OCI-M2 (cell line): ENCODE results near the gene LDLRAD3.
"Not testable (repeated sequence)": the region's sequence is repeated elsewhere in the genome, so short reads cannot be mapped to it uniquely, and the experiment has no call there.

ENCODE experiments used
- DNase-seq: peaks from one replicate; lab custom pipeline; 2025; ENCODE audit not compliant: unreplicated experiment; lab: John Stamatoyannopoulos, UW

LDLRAD3 gene

GRCh38 chr11:36155124-36155561 is 211.3 kb downstream of the LDLRAD3 start:
- DNase-seq: no peak

DNA sequence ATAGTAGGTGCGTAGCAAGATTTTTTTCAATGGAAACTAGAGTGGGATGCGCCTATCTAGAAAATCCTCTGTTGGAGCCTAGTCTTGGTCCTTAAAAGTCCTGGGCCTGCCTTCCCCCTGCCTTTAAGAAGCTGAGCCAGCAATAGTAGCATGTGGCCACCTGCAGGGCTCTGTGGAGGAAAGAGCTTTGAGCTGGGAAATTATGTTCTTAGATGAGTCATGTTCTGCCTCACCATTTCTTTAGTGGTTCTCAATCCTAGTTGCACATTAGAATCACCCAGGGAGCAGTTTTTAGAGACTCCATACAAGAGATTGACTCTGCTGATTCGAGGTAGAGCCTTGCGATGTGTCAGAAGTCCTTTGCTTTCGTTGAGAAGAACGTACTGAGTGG is 211.9 kb downstream of the LDLRAD3 start:
- DNase-seq: no peak

GRCh38 chr11:36156161-36156816 is 212.4 kb downstream of the LDLRAD3 start:
- no peak for DNase-seq

GRCh38 chr11:36156817-36157519 is 213.1 kb downstream of the LDLRAD3 start:
- no peak for DNase-seq

- no peak for DNase-seq
Measured at GRCh38 chr11:36160091-36160490, 216.2 kb downstream of the LDLRAD3 start.

DNA sequence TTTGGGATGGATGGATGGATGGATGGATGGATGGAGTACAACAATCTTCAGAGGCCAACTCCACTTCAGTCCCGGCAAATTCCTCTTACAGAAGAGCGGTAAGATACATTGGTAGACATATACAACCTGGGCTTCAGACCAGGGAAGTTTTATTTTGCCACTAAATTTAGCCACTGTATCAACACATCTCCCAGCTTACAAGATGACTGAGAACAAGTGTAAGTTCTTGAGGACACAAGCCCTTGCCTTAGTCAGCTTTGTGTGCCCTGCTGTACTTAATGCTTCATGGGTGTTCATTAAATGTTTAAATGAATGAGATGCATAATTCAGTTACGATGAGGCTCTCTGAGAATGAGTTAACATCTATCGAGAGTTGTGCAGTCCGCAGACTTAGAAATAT is 217.7 kb downstream of the LDLRAD3 start:
- DNase-seq: no peak

GRCh38 chr11:36162006-36162882 is 218.4 kb downstream of the LDLRAD3 start:
- DNase-seq: no peak

GRCh38 chr11:36162883-36163434 is 219.1 kb downstream of the LDLRAD3 start:
- no peak for DNase-seq

- DNase-seq: no peak
Measured at GRCh38 chr11:36164506-36165250, 220.8 kb downstream of the LDLRAD3 start.

DNA sequence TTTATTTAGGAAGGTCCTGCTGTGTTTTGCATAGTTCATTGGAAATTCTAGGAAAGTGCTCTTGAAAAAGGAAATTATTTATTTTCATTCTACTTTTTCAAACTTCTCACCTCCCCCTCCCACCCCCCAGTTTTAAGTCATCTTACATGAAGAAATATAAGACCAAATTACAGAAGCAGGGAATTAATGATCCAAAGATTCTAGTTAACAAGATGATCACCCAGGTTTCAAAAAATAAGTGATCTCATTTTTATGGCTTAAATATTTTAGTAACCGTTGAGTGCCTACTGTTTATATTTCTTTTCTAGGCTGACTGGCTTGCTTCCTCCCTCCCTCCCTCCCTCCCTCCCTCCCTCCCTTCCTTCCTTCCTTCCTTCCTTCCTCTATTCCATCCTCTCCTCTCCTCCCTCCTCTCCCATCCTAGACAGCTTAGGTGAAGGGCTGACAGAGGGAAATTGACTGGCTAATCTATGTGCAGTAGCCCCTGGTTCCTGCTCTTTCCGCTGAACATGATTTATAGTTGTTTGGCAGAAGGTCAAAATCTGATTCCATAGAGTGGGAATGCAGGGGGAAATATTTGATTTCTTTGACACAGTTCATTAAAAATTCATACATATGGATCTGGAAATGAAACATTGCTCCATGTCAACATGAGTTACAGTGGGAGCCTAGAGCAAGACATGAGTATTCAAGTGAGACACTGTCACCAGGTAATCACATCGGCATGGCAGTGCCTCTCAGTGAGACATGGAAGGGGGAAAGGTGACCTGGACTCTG is 221.9 kb downstream of the LDLRAD3 start:
- DNase-seq: no peak

- DNase-seq: no peak
Measured at GRCh38 chr11:36167073-36167472, 223.2 kb downstream of the LDLRAD3 start.

DNA sequence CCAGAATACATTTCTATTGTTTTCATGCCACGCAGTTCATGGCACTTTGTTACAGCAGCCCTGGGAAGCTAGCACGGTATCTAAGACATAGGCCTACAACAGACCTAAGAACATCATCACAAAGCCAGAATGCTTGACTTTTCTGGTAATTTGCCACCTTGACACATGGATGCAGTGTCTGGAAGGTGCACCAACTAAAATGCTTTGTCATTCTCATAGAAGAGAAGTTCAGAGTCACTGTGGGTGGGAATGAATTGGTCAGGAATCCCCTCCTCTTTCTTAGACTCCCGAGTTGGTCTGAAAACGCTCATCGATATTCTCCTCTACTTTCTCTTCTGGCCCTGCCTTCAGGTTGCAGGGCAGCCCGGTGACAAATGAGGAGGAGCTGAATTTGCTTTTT is 223.9 kb downstream of the LDLRAD3 start:
- no peak for DNase-seq

- no peak for DNase-seq
Measured at GRCh38 chr11:36177836-36178235, 234.0 kb downstream of the LDLRAD3 start.

GRCh38 chr11:36186340-36187175 is 242.7 kb downstream of the LDLRAD3 start:
- DNase-seq: no peak

DNA sequence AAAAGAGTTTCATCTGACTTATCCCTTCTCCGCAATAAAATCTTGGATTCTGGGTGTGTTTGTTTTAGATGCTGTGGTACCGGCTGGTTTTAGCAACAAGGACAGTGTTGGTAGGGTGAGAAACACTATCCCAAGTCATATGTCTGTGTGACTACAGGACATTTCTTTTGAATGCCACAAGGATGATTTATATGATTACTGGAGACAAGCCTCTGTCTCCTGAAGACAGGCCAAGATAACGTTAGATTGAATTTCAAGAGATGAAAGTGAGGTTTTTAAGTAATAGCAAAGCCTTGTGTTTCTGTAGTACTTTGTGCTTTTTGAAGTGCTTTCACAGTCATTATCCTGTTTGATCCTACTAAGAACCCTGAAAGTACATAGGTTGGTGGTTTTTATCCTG is 243.8 kb downstream of the LDLRAD3 start:
- no peak for DNase-seq

- DNase-seq: not testable (repeated sequence)
Measured at GRCh38 chr11:36189735-36190134, 245.9 kb downstream of the LDLRAD3 start.

DNA sequence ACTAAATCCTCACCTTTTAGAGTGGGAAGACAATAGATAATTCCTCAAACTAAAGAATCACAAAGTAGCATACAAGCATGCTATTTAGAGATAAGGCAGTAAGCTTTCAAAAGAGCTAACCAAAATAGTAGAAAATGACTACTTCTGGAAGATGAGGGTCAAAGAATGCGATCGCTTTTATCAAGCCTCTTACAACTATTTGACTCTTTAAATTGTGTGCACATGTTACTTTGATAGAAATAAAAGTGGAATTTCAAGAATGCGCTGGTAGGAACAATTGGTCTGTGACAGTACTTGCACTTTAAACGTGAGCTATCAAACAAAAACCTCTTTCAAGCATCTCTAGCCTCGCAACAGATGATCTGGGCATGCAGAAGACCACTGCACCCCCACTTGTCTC is 248.1 kb downstream of the LDLRAD3 start:
- DNase-seq: no peak

DNA sequence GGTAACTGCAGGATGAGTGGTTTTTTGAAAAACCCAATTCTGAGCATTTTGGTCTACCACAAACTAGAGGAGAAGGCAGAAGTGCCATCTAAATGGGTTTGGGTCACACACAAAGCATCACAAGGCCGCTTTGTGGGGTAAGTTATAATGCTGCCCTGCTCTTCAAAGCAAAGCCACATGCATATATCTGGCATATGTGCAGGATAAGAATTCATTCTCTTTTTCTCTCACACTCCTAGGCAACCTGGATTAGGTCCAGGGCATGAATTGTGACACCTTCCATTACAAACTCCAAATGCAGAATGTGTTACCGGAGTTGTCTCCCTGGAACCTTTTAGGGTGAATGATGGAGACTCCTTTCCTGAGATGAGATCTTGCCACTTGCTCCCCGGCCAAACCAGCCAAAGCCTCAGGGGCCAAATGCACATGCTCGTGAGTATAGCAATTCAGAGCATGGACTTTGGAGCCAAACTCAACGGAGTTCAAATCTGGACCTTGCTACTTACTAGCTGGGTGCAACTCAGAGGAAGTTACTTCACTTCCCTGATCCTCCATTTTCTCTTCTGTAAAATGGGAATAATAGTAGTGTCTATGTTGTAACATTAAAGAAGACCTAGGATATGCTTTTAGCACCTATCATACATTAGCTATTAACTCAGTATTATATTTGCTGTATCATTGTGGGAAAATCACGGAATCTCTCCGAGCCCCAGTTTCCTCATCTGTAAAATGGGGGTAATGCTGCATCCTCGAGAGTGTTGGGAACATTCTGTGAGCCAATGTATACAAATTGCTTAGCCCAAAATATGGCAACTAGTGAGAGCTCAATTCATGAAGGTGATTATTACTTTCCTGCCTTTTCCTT is 248.8 kb downstream of the LDLRAD3 start:
- no peak for DNase-seq
